Activated CD4-positive, alpha-beta T cell treated with anti-CD3 and anti-CD28 coated beads for 1 hour (primary cell): Measurements from ENCODE around the gene NELFB.
A peak's percentile ranks its signal among the peaks of the same experiment; 100 is the strongest.

Source experiments
- DNase-seq: peaks from one replicate; pipeline ENCODE4 v3.0.0-alpha.2; 2020

The NELFB gene

GRCh38 chr9:137306066-137306849, 51.1 kb downstream of the NELFB start:
- DNase-seq: no peak

GRCh38 chr9:137306850-137307254, 51.7 kb downstream of the NELFB start:
- no peak for DNase-seq

GRCh38 chr9:137307255-137308056, 52.3 kb downstream of the NELFB start:
- DNase-seq: no peak

GRCh38 chr9:137308057-137308619, 53.0 kb downstream of the NELFB start:
- no peak for DNase-seq

- no peak for DNase-seq
These were observed 54.5 kb downstream of the NELFB start for GRCh38 chr9:137309368-137310188.

- no peak for DNase-seq
These were observed 55.3 kb downstream of the NELFB start for GRCh38 chr9:137310189-137311052.

GRCh38 chr9:137311171-137311985, 56.3 kb downstream of the NELFB start:
- DNase-seq: no peak

- no peak for DNase-seq
These were observed 57.1 kb downstream of the NELFB start for GRCh38 chr9:137311986-137312851.

GRCh38 chr9:137312852-137313325, 57.8 kb downstream of the NELFB start:
- DNase-seq: no peak

- DNase-seq: no peak
These were observed 58.3 kb downstream of the NELFB start for GRCh38 chr9:137313326-137313936.

GRCh38 chr9:137313956-137314560, 58.9 kb downstream of the NELFB start:
- DNase-seq: no peak

GRCh38 chr9:137314561-137315560, 59.7 kb downstream of the NELFB start:
- DNase-seq: no peak

GRCh38 chr9:137315581-137316011, 60.5 kb downstream of the NELFB start:
- no peak for DNase-seq

GRCh38 chr9:137316012-137316981, 61.2 kb downstream of the NELFB start:
- peak; percentile 3 for DNase-seq

GRCh38 chr9:137317021-137317717, 62.0 kb downstream of the NELFB start:
- no peak for DNase-seq
